Activated gamma-delta T cell (primary cell): ENCODE measurements around the gene COX17.
"Not testable (repeated sequence)": the region's sequence is repeated elsewhere in the genome, so short reads cannot be mapped to it uniquely, and the experiment has no call there.

Experiments used
- DNase-seq: peaks from one replicate; lab custom pipeline; 2025; lab: John Stamatoyannopoulos, UW
- total RNA-seq, 2 donors: gene quantifications; one replicate each; lab custom pipeline; 2026; lab: John Stamatoyannopoulos, UW

The COX17 gene, protein sequence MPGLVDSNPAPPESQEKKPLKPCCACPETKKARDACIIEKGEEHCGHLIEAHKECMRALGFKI
- total RNA-seq = 15.5 to 21.3 reads per million in 2 donors

- DNase-seq = peak; percentile 64
These were observed at the start of gene COX17 for GRCh38 chr3:119676771-119677640. Gene COX17, minus strand, starts transcription at chr3:119677406. Its CDS starts 96 bp downstream, at chr3:119677310.

GRCh38 chr3:119726909-119727308 lies 49.7 kb upstream of the COX17 start:
- DNase-seq = no peak

DNA sequence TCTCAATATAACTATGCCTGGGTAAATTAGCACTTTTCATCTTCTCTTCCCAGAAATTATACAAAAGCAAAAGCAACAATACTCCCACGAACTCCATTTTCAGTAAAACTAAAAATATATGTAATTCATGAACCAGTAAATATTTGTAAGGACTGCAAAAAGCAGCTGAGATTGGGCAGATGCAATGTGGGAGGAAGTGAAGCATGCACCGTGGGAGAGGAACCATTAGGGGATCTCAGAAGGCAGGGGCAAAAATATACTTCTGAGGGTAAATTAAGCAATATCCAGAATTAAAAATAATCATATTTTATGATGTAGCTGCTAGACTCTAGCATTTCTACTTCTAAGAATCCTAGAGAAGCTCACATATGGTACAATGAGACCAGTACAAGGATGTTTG lies 45.8 kb upstream of the COX17 start:
- no peak for DNase-seq

DNA sequence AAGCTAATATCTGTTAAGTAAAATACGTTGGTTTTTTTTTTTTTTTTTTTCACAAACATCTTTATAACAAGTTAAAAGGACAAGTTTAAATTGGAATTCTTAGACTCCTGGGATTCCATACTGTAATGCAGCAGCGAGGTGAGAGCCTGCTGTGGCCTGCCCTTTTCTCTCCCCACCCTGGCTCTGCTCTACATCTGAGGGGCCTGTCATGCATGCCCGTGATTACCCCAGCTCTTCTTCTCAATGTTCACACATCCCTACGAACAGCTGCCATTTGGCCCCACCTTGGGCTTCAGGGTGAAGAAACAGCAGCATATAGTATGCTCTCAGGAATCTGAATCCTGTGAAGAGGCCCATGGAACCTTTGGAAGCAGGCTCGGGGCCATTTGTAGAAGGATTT lies 40.3 kb upstream of the COX17 start:
- DNase-seq = no peak

DNA sequence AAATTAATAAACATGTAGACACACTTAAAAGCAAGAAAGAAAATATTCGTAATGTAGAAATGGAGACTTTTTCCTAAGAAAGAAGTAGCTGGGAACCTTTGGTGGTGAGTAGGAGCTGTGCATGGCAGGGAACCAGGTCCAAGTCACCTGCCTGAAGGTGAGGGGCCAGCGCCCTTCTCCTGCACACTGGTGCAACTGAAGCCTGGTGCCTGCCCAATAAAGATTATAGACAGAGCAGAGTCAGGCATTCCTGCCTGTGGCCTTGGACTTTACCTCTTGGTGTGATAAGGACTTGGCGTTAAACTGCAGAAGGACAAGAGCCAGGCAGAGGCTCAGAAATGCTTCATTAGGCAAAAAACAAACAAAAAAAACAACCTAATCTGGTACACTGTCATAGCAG lies 39.8 kb upstream of the COX17 start:
- DNase-seq = no peak

- DNase-seq = no peak
These were observed 37.9 kb upstream of the COX17 start for GRCh38 chr3:119715105-119715504.

DNA sequence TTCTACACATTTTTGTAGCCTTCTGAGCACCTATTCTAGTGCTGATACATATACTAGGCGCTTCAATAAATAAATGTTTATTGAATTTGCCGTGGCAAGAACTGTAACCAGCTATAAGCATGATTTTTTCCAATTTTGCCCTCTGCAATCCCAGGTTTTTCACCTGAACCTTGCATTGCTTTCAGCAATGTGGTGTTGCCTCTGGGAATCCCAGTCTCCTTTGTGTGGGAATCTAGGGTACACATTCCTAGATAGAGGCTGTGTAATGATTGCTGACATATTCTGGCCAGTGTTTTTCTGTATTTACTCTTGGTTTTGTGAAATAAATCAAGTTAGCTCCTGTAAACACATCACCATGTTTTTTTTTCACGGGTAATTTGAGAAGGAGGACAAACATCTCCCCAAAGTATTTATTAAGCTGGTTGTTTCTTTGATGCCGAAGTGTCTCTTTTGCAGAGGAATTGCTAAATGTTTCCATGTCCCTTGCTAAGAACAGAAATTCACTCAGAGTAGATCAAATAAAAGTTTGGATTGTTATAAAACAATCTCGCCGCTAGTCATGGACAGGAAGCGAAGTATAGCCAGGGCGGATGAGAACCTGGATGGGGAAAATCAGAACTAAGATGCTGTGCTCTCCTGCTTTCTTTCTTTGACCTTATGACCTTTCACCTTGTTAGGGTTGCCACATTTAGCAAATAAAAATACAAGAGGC lies 26.8 kb upstream of the COX17 start:
- DNase-seq = no peak

DNA sequence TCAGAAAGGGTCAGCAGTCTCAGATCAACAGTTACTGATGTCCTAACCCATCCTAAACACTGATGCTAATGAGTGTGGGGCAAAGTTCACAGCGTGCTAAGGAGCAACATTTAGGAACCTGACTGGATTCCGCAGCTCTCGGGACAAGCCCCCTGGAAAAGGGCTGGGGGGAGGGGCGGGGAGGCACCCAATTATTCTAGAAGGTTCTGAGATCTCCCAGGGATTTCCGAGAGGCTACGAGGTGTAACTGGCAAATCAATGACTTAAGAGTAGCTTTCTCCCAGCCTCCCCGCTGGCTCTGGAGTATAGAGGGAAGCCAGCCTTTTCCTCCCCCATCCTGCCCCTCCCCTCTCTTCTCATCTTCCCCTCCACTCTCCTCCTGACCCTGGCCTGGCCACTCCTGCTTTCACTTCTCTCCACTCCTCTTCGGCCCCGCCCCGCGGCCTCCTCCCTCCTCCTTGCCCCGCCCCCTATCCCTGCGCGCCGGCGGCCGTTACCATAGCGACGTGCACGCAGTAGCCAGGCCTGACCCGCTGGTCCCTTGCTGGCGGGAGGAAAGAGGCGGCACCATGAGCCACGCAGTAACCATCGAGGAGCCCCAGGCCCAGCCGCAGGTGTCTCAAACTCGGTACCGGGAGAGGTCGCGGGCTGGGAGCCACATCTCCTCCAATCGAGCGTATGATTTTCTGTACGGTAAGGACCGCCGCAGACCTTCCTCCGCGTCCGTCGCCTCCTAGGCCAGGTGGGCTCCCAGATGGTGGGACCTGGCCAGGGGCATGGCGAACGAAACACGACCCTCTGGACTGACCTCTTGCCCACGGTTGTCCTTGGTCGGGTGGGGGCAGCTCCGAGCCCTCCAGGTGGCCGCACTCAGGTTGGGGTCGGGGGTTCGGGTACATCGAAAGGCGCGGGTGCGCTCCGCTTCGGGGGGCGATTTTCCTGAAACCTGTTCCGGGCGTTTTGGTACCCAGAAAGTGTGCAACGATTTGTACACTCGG lies 25.6 kb upstream of the COX17 start, which contains the start of gene CFAP91:
Gene CFAP91 (plus strand): TSS at position 493 of the 998 bp plus-strand sequence. CDS start 77 bp downstream, at position 570.
- DNase-seq = peak; percentile 69

- no peak for DNase-seq
These were observed 23.9 kb upstream of the COX17 start for GRCh38 chr3:119700920-119701734.

GRCh38 chr3:119700269-119700919 lies 23.2 kb upstream of the COX17 start:
- DNase-seq = no peak

- no peak for DNase-seq
These were observed 20.2 kb upstream of the COX17 start for GRCh38 chr3:119697394-119697793.

- no peak for DNase-seq
These were observed 18.3 kb upstream of the COX17 start for GRCh38 chr3:119695480-119695879.

DNA sequence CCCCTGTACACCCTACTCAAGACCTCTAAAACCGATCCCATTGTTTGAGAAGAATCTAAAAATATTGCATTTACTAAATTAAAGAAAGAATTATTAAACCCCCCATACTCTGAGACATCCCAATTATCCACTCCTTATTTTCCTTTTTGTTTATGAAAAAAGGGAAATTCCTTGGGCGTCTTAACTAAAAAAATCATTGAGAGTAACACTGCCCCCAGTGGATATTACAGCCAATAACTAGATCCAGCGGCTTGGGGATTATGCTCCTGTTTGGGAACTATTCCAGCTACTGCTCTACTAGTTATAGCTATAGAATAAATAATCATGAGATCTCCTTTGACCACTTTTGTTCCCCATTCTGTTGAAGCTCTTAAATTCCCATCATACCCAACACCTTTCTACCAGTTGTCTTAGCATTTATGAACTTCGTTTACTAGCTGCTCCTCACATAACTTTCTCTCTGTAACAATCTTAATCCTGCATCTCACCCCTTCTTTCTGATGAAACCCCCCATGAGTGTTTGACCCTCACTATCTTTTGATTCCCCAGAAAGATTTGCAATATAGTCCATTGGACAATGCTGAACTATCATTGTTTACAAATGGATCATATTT lies 12.9 kb upstream of the COX17 start:
- DNase-seq = no peak

DNA sequence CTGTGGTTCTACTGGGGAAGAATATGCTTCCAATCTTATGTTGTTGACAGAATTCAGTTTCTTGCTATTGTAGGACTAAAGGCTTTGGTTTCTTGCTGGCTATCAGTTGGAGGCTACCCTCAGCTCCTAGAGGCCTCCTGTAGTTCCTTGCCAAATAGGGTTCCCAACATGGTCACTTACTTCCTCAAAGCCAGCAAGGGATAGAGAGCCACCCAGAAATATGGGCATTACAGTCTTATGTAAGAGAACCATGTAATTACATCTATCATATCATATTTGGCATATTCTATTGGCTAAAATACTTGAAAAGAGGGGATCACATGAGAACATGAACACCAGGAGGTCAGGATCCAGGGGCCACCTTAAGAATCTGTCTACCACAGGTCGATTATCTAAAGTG lies 6.2 kb upstream of the COX17 start:
- no peak for DNase-seq

GRCh38 chr3:119681279-119681678 lies 4.1 kb upstream of the COX17 start:
- no peak for DNase-seq

- no peak for DNase-seq
These were observed 2.7 kb upstream of the COX17 start for GRCh38 chr3:119679874-119680273.

DNA sequence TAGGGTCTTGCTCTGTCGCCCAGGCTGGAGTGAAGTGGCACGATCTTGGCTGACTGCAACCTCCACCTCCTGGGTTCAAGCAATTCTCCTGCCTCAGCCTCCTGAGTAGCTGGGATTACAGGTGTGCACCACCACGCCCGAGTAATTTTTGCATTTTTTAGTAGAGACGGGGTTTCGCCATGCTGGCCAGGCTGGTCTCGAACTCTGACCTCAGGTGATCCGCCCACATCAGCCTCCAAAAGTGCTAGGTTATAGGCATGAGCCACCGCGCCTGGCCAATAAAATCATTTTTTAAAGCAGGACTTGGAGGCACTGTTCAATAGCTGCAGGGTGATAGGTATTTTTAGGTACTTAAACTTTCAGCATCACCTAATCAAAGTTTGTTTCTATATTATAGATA lies 1.0 kb upstream of the COX17 start:
- DNase-seq = not testable (repeated sequence)

DNA sequence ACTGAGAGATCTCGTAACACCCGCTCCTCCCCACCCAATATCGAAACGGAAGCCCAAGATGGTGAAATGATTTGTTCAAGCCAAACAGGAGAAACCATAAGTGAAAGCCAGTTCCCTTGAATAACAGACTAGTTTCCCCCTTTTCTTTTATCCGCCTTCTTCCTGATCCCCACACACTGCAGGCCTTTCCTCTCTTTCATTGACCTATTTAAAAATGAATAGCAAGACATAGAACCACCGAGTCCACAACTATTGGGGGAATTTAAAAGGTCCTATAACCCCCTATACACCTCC lies 382 bp upstream of the COX17 start:
- DNase-seq = no peak

GRCh38 chr3:119676020-119676419 lies 1.2 kb downstream of the COX17 start:
- DNase-seq = no peak
